NCI-H226 (cell line): Measurements from ENCODE around the gene ARMC2.
"Not testable (repeated sequence)": the region's sequence is repeated elsewhere in the genome, so short reads cannot be mapped to it uniquely, and the experiment has no call there.

Source experiments
- DNase-seq: peaks from one replicate; pipeline ENCODE4 v3.0.0-alpha.2; 2015

ARMC2 gene

DNA sequence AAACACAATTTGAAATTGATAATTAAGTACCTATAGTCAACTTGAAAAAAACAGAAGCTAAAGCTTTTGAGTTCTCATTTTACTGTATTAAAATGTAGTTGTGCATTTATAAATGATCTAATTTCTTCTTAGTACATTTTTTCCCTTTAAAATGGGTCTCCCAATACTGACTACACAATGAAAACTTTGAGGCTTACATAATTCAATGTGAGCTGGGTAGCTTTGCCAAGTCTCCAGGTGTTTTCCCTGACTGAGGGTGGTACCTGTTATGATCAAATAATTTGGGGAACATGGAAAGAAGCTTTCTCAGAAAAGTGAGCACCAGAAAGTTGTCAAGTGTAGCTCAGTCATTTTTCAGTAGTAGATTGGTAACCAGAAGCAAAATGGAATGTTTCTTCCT, 74.3 kb downstream of the ARMC2 start:
- no peak for DNase-seq

DNA sequence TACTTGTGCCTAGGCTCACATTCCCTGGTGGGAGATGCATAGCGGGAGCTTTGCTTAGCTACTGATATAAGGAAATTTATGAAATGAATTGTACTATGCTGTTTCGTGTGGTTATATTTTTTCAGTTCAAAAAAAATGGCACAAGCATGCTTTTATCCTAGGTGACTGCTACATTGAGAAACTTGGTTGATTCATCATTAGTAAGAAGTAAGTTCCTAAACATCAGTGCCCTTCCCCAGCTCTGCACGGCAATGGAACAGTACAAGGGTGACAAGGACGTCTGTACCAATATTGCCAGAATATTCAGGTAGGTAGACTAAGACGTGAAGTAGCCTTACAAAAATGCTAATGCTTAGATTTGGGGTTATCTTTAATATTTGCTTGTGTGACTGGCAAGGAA, 79.7 kb downstream of the ARMC2 start:
- DNase-seq, result no peak

DNA sequence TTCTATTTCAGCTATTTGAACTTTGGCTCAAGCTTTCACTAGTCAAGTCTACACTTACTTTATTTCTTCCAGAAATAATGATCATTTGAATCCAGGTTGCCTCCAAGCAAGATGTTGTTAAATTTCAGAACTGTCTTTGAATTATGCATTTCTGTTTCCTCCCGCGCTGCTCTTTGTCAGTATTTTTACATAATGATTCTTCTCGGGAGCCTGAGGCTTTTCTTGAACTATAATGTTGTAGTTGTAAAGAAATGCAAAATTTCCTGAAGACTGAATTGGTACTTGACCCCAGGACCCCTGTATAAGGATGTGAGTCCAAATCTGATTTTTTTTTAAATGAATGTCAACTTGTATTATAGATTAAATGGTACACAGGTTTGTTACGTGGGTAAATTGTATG, 80.4 kb downstream of the ARMC2 start:
- no peak for DNase-seq

DNA sequence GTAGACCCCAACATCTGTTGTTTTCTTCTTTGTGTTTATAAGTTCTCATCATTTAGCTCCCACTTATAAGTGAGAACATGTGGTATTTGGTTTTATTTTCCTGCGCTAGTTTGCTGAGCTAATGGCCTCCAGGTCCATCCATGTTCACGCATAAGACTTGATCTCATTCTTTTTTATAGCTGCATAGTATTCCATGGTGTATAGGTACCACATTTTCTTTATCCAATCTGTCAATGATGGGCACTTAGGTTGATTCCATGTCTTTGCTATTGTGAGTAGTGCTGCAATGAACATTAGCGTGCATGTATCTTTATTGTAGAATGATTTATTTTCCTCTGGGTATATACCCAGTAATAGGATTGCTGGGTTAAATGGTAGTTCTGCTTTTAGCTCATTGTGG, 82.9 kb downstream of the ARMC2 start:
- DNase-seq, result not testable (repeated sequence)

DNA sequence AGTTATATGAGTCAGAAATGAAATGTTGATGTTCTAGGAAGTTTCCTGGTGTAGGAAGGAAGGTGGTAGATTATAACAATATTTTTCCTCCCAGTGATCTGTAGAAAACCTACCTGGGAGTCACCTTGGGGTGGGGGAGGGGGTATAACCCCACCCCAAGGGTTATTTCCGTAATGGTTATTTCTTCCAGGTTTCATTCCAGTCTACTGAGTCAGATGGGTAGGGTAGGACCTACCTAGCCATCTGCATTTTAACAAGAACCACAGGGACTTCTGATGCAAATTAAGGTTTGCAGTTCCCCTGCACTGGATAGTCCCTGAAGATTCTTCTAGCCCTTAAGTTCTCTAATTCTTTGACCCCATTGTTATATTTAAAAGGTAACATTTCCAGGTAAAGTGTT, 88.9 kb downstream of the ARMC2 start:
- no peak for DNase-seq

DNA sequence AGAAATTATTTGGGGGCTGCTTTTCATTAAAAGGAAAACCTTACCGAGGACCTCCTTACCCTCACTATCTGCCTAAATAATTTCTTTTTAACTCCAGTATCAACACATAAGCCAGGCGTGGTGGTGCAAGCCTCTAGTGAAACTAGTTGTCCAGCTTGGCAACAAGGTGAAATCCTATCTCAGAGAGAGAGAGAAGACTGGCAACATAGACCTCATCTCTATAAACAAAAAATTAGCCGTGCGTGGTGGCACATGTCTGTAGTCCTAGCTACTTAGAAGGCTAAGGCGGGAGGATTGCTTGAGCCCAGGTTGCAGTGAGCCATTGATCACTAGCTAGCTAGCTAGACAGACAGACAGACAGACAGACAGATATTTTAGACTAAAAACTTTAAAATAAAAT, 92.5 kb downstream of the ARMC2 start:
- DNase-seq, result no peak

DNA sequence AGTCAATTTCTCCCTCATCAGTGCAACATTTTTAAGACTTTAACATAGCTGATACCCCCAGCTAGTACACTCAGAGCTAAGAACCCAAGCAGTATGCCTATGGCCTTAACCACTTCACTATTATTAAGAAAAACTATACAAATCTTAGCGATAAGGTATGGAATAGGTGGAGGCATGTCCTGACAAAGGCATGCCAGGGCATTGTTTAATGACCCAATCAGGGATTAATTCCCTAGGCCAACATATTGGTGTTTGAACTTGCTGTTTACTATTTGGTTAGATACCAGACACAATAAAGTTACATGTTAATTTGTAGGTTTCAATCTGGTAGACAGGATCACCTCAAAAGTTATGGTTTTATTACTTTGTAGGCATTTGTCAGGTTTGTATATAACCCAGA, 93.1 kb downstream of the ARMC2 start:
- DNase-seq, result no peak

DNA sequence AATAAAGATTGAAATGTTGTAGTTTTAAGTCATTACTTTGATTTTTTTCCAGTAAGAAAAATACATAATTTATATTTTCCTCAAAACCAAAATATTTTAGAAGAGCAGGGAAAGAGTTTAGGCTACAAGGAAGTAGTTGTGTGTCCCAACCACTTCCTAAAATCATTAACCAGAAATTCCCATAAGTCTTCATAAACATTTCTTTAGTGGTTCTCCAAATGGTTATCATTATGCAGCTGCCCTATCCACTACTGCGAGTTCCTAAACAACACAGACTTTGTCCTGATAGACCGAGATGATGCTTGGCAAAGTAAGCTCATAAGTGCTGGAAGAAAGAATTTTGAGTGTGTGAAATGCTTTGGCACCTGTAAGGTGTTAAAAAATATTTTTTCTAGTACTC, 93.6 kb downstream of the ARMC2 start:
- no peak for DNase-seq

DNA sequence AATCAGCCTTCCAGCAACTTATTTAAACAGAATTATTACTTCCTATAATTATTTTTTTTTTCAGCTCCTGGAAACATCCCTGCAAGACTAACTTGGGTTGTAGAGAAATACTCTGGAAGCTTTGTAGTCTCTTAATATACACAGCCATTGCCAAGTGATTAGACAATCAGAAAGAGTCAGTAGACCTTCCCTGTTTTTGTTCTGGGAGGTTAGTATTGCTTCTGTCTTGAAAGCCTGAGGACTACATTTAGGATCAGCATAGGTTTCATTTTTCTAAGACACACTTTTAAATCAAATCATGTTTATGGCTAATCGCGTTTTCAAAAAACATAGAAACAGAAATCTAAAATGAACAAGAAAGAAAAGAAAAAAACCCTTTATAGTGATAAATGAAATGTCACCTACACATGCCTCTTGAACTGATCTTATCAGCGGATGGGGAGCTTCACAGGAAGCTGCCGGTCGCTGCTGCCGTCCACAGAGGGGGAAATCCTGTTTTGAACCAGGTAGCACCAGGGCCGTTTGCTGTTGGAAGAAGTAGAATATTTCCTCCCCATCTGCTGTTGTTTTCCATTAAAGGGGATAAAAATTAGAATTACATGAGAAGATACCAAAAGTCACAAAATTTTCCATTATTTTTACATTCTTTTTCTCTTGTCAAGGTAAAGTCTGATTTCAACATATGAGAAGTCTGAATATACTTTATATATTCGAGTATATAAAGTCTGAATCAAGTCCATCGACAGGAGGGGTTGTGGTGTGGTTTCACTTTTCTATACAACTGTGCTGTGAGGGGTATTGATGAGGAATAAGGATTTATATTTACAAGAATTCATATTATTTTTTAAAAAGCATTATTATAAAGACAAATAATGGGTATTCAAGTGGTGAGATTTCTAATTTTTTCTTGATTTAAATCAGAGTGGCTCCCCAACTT, 94.6 kb downstream of the ARMC2 start:
- DNase-seq, result no peak

DNA sequence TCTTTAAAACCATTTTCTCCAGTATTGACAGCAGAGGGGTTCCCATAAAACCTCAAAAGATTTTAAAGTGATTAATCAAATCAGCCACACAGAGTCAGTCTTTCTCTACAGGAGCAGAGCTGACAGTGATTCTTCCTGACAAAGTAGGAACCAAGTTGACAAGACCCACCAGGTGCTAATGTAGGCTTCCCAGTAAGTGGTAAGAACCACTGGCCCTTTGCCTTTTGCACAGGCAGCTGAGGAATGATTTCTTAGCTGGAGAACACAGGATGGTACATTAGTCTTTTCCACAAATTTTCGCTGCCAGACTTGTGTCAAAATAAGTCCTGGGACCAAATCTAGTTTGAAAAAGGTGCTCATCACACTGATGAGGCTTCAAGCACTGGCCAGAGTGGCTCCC, 95.8 kb downstream of the ARMC2 start:
- DNase-seq, result no peak

DNA sequence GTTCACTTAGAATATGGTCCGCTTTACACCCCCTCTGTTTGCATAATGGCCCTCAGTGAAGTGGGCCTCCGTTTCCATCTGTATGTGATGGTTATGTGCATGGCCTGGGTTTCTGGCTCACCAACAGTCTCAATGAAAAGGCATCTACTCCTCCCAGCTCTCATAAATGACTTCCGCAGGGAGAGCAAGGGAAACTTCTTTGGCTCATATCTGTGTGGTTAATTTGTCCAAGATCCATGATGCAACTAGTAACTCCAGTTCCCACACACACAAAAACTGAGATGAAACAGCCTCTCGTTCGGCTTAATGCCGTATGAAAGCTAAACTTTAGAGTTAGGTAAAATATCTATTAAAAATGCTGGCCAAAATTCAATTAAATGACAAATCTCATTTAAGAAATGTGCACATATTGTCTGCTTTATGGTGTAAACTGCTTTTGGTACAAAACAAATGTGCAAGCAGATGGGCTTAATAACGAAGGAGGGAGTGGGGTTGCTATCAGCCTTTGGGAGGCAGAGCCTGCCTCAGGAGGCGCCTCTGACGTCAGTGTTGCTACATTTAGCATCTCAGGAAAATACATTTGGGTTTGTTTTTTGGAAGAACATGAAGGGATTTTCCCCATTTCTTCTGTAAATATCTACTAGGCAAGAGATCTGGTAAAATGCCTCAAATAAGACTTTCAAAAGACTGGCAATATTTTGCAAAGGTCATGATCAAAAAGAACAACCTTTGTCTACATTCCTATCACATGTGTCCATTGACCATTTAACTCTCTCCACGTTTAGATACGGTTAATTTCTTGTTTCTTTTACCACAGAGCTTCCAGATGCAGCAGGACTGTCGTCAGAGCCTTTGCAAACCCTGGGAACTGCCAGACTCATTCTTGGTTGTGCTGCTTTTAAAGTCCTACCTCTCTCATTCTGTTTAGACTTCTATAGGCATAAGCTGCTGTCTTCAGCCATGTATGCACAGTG, 96.8 kb downstream of the ARMC2 start:
- DNase-seq, result no peak

DNA sequence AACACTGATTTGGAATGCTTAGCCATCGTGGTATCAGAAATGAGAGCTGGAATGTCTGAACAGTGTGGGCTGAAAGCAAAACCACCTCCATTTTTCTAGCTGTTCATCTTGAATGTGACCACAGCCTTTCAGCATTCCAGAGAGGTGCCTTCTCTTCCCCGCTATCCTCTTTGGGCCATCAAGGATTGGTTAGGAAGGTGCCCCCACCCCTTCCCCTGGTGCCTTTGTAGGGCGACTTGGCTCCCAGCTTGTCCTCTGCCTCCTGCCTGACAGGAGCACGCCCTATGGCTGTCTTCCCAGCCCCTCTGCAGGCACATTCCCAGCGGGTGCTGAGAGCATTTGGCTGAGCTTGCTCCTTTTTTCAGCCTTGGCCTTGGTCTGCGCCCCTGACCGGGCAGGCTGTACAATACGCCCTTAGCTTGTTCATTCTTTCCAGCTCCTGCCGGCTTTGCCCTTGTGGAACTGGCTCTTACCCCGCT, 97.5 kb downstream of the ARMC2 start:
- DNase-seq, result no peak

DNA sequence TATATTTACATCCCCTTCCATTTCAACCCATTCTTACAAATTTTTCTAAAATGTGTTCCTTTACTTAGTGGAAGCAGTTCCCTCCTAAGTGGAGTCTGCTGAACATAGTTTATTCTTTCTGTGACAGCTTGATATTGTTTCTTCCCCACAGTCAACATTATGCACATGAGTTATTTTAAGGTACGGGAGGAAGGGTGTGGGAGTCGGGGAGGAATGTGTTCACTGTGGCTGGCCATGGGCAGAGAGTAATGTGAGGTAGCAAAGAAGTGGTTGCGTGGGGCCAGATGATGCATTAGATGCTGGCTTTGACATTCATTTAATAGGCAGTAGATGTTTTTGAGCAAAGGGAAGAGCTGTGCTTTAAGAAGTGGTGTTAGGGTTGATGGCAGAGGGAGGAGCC, 98.5 kb downstream of the ARMC2 start:
- no peak for DNase-seq

DNA sequence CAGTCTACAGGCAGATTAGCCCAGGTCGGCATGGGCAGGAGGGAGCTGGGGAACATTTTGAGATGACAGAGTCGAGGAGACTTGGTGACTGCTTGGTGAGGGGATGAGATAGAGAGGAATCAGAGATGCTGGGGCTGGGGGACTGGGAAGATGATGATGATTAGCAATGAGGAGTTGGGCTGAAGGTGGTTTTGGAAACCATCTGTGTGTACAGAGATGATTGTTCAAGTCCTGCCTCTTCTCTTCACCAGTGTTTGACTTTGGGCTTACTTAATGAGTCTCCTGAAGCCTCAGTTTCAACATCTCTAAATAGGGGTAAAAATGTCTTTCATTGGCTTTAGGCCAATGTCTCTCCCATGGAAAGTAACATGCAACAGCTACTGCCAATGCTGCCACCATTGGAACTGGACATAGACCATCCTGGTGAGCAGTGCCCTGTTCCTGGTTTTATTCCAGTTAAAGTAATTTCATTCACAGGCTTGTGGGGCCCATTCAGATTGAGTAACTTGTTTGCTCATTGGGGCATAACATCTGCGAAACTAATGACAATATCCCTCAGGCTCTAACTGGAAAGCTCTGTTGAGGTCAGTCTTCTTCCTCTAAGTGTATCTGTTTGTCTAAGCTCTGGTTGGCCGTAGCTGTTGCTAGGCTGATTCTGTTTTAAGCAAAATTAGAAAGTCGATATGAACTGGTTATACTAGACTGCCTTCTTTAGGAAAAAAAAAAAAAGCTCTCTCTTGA, 99.1 kb downstream of the ARMC2 start:
- DNase-seq, result no peak

DNA sequence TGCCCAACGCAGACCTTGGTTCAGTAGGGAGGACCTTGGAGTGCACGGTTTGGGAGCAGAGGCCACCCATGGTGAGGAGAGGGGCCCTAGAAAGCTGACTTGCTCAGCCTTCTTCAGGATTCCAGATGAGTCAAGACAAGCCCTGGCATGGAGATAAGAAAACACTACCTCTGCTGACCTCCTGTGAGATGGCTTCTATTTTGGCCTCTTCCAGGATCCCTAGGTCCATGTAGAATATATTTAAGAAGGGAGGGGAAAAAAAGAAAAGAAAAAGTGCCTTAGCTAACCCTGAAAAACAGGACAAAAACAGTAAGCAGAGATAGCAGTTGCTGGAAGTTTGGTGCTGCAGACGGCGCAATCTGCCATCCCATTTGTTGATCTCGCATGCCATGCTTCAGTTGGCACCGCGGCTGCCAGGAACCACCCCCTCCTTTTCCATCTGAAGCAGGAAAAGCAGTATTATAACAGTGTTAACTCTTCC, 100.0 kb downstream of the ARMC2 start:
- DNase-seq, result no peak

DNA sequence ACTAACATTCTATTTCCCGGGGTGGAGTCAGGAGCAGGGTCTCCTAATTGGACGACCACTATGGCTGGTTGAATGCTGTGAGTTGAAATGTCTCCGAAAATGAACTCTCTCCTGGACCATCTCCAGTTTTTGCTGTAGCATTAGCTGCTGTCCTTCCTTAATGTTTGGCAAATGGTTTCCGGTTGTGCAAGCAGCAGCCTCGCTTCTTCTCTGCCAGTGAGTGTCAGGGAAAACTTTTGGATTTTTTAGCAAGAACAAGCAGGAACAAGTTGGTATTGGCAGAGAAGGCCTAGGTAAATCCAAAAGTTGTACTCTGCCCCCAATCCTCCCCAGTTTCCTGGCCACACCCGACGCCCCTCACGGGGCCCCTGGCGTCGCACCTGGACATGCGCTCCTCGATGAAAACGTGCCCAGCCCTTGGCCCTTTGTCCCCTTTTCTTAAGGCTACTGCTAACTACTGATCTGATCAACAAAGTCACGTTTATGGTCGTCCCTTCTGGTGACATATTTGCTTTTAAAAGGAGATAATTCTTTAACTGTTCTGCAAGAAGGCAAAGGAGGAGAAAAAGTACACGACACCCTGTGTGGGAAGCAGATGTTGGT, 103.2 kb downstream of the ARMC2 start:
- no peak for DNase-seq

DNA sequence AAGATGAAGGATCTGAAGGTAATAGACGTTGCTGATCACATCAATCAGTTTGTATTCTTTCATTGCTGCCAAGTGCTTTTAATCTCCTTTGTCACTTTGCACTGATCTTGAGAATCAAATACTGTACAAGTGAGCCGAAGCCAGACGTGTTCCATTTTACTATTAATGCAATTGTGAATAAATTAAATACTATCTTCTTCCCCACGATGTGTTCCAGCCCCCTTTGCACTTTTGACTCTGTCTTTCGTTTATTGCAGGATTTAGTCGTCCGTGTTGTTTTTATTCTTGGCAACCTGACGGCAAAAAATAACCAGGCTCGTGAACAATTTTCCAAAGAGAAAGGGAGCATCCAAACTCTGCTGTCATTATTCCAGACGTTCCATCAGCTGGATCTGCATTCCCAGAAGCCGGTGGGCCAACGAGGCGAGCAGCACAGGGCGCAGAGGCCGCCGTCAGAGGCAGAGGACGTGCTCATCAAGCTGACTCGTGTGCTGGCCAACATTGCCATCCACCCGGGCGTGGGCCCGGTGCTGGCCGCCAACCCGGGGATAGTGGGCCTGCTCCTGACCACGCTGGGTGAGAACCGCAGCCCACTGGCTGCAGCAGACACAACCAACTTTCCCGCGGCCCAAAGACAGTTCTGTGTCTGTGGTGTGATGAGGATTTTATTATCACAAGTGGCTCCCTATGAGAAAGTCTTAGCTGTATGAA, 104.7 kb downstream of the ARMC2 start:
- no peak for DNase-seq

DNA sequence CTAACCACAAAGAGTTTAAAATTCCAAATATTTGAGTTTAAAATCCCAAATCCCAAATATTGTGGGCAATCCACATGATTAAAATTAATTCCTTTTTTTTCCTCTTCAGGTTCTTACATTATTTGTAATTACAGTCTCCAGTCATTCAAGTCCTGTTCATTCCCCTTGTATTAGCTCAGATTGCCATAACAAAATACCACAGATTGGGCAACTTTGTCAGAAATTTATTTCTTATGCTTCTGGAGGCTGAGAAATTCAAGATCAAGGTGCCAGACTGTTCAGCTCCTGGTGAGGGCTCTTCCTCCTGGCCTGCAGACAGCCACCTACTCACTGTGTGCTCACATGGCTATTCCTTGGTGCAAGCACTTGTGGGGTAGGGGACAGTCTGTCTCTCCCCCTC, 105.5 kb downstream of the ARMC2 start:
- no peak for DNase-seq

DNA sequence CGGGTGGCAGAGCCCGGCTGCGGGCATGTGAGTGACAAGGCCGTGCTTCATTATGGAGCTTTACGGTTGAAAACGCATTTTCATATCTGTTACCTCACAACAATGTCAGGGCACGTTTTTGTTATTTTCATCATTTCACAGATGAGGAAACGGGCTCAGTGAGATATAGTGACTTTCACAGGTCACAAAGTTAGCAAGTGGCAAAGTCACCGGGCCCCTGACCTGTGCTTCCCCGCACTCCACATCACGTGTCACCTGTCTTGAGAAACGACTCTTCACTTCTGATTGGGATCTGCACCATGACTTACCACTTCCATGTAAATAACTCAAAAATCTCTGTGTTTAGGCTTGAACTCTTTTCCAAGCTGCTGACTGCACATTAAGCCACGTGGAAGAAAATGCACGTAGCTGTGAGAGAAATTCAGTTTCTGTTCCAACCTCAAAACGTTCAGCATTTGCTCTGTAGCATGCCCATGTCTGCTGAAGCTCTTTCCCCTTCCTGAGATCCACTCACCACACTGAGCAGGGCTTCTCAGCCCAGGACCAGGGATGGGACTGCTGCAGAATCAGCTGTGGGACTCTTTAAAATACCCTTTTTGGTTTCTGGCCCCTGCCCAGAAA, 107.2 kb downstream of the ARMC2 start:
- no peak for DNase-seq

DNA sequence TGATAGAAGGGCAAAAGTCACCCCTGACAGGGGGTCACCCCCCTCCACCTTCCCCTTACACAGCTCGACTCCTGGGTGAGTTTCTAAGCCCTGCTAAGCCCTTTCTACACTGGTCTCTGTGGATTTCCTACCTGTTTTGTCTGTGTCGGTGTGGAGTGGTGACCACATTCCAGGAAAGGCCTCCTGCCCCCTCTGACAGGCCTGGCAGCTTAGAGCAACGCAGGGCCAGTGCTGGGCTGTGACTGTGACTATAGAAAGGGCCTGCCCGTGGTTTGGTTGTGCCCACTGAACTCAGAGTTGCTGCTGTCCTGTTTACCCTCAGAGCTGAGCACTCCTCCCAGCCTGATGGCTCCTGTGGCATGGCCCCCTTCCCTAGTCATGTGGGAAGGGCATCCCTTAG, 109.0 kb downstream of the ARMC2 start:
- no peak for DNase-seq
